Stimulated activated CD4-positive, alpha-beta T cell treated with anti-CD3 and anti-CD28 coated beads, Interleukin-15, amount 100 ng/mL, for 24 hours (primary cell): ENCODE data around the gene VEZT.
"Not testable (repeated sequence)": the region's sequence is repeated elsewhere in the genome, so short reads cannot be mapped to it uniquely, and the experiment has no call there.

ENCODE experiments used
- DNase-seq: peaks from one replicate; pipeline ENCODE4 v3.0.0-alpha.2; 2020

VEZT gene

GRCh38 chr12:95217377-95218149, at the start of gene VEZT, which contains the start of gene FGD6:
TSS of gene VEZT (plus strand) at chr12:95217807. CDS start at chr12:95217851, 44 bp downstream.
TSS of gene FGD6 (minus strand) at chr12:95217467. CDS start at chr12:95217240, 227 bp downstream.
- peak; percentile 98 for DNase-seq

GRCh38 chr12:95168746-95169145, 48.9 kb upstream of the VEZT start:
- DNase-seq = no peak

GRCh38 chr12:95169368-95169767, 48.2 kb upstream of the VEZT start:
- no peak for DNase-seq

GRCh38 chr12:95173392-95174251, 44.0 kb upstream of the VEZT start:
- no peak for DNase-seq

GRCh38 chr12:95177201-95177768, 40.3 kb upstream of the VEZT start:
- DNase-seq = no peak

GRCh38 chr12:95178136-95178535, 39.5 kb upstream of the VEZT start:
- DNase-seq = no peak

GRCh38 chr12:95179011-95179410, 38.6 kb upstream of the VEZT start:
- DNase-seq = no peak

- no peak for DNase-seq
Measured at GRCh38 chr12:95181103-95181502, 36.5 kb upstream of the VEZT start.

GRCh38 chr12:95182868-95183415, 34.7 kb upstream of the VEZT start:
- peak; percentile 18 for DNase-seq

- no peak for DNase-seq
Measured at GRCh38 chr12:95184121-95184520, 33.5 kb upstream of the VEZT start.

- DNase-seq = no peak
Measured at GRCh38 chr12:95185072-95185471, 32.5 kb upstream of the VEZT start.

- no peak for DNase-seq
Measured at GRCh38 chr12:95185854-95186253, 31.8 kb upstream of the VEZT start.

GRCh38 chr12:95187865-95188415, 29.7 kb upstream of the VEZT start:
- DNase-seq = no peak

GRCh38 chr12:95191060-95191696, 26.4 kb upstream of the VEZT start:
- no peak for DNase-seq

- DNase-seq = no peak
Measured at GRCh38 chr12:95192271-95192670, 25.3 kb upstream of the VEZT start.

GRCh38 chr12:95193139-95193538, 24.5 kb upstream of the VEZT start:
- no peak for DNase-seq

- DNase-seq = no peak
Measured at GRCh38 chr12:95195122-95195521, 22.5 kb upstream of the VEZT start.

GRCh38 chr12:95196875-95197569, 20.6 kb upstream of the VEZT start:
- DNase-seq = not testable (repeated sequence)

- DNase-seq = no peak
Measured at GRCh38 chr12:95197636-95198035, 20.0 kb upstream of the VEZT start.

- no peak for DNase-seq
Measured at GRCh38 chr12:95198914-95199313, 18.7 kb upstream of the VEZT start.

- DNase-seq = no peak
Measured at GRCh38 chr12:95200128-95200894, 17.3 kb upstream of the VEZT start.
